H9 (cell line): ENCODE results near the gene KRTAP10-4. TPM values are rescaled to one million over a fixed set of nuclear protein-coding genes. Genes with fewer than 3 reads are reported as not detected.

ENCODE experiments used
- DNase-seq: peaks from one replicate; pipeline ENCODE4 v3.0.0-alpha.2; 2017
- H2AFZ ChIP-seq: one replicate; pipeline ENCODE4 v1.6.1; 2013; ENCODE audit warnings: mild to moderate bottlenecking, low read length, control low read depth, moderate library complexity
- H2AK5ac ChIP-seq: 2 replicates; pipeline ENCODE4 v1.6.1; 2013; ENCODE audit warnings: low read length, control low read depth, mixed read lengths; ENCODE audit not compliant: insufficient read length
- H2BK120ac ChIP-seq: one replicate; pipeline ENCODE4 v1.6.1; 2013; ENCODE audit warnings: low read depth, mild to moderate bottlenecking, low read length, control low read depth, inconsistent platforms; ENCODE audit not compliant: poor library complexity, severe bottlenecking
- H2BK12ac ChIP-seq: 2 replicates; pipeline ENCODE4 v1.6.1; 2013; ENCODE audit warnings: low read length, control low read depth, mixed read lengths, low read depth; ENCODE audit not compliant: insufficient read length
- H2BK15ac ChIP-seq: 2 replicates; pipeline ENCODE4 v1.6.1; 2013; ENCODE audit warnings: low read depth, low read length, control low read depth
- H2BK20ac ChIP-seq: one replicate; pipeline ENCODE4 v1.6.1; 2013; ENCODE audit warnings: low read depth, mild to moderate bottlenecking, low read length, control low read depth, inconsistent platforms; ENCODE audit not compliant: poor library complexity, severe bottlenecking
- H2BK5ac ChIP-seq: 2 replicates; pipeline ENCODE4 v1.6.1; 2013; ENCODE audit warnings: low read length, control low read depth, mixed read lengths; ENCODE audit not compliant: insufficient read length
- H3K14ac ChIP-seq: 2 replicates; pipeline ENCODE4 v1.6.1; 2013; ENCODE audit warnings: low read length, control low read depth; ENCODE audit not compliant: insufficient read depth
- H3K18ac ChIP-seq: 2 replicates; pipeline ENCODE4 v1.6.1; 2013; ENCODE audit warnings: low read depth, mild to moderate bottlenecking, mixed read lengths, low read length, control low read depth; ENCODE audit not compliant: insufficient read length
- H3K23ac ChIP-seq: 2 replicates; pipeline ENCODE4 v1.6.1; 2013; ENCODE audit warnings: low read length, control low read depth, mixed read lengths, low read depth; ENCODE audit not compliant: insufficient read length
- H3K23me2 ChIP-seq: 2 replicates; pipeline ENCODE4 v1.6.1; 2013; ENCODE audit warnings: low read depth, mild to moderate bottlenecking, mixed read lengths, low read length, control low read depth; ENCODE audit not compliant: insufficient read length, poor library complexity, severe bottlenecking
- H3K27ac ChIP-seq: 2 replicates; pipeline ENCODE4 v1.5.1; 2013; ENCODE audit warnings: low read length, control low read depth, mixed read lengths, low read depth; ENCODE audit not compliant: insufficient read length
- H3K27me3 ChIP-seq: 2 replicates; pipeline ENCODE4 v1.6.1; 2013; ENCODE audit warnings: low read length, control low read depth, inconsistent platforms; ENCODE audit not compliant: insufficient read depth
- H3K4ac ChIP-seq: 2 replicates; pipeline ENCODE4 v1.6.1; 2013; ENCODE audit warnings: low read depth, mild to moderate bottlenecking, control low read depth, inconsistent platforms, low read length, moderate library complexity
- H3K4me1 ChIP-seq: 2 replicates; pipeline ENCODE4 v1.6.1; 2013; ENCODE audit warnings: low read length, control low read depth, inconsistent platforms; ENCODE audit not compliant: insufficient read depth
- H3K4me2 ChIP-seq: 2 replicates; pipeline ENCODE4 v1.6.1; 2013; ENCODE audit warnings: low read length, control low read depth, mixed read lengths; ENCODE audit not compliant: insufficient read length, insufficient read depth
- H3K56ac ChIP-seq: 2 replicates; pipeline ENCODE4 v1.6.1; 2013; ENCODE audit warnings: low read depth, mild to moderate bottlenecking, mixed read lengths, low read length, control low read depth; ENCODE audit not compliant: insufficient read length
- H3K79me1 ChIP-seq: 2 replicates; pipeline ENCODE4 v1.6.1; 2013; ENCODE audit warnings: low read depth, mild to moderate bottlenecking, moderate library complexity, low read length, control low read depth, inconsistent platforms; ENCODE audit not compliant: insufficient read depth, poor library complexity, severe bottlenecking
- H3K79me2 ChIP-seq: 2 replicates; pipeline ENCODE4 v1.6.1; 2013; ENCODE audit warnings: low read length, control low read depth, inconsistent platforms; ENCODE audit not compliant: insufficient read depth
- H3K9ac ChIP-seq: 2 replicates; pipeline ENCODE4 v1.6.1; 2013; ENCODE audit warnings: low read length, control low read depth, mixed read lengths; ENCODE audit not compliant: insufficient read length; ENCODE audit errors: extremely low read depth
- H3K9me3 ChIP-seq: one replicate; pipeline ENCODE4 v1.6.1; 2013; ENCODE audit warnings: low read depth, low read length, inconsistent platforms; ENCODE audit not compliant: control insufficient read depth
- H3T11ph ChIP-seq: one replicate; pipeline ENCODE4 v1.6.1; 2013; ENCODE audit warnings: mild to moderate bottlenecking, low read length, control low read depth, inconsistent platforms
- H4K20me1 ChIP-seq: one replicate; pipeline ENCODE4 v1.6.1; 2013; ENCODE audit not compliant: control insufficient read depth, insufficient read length, insufficient read depth
- H4K5ac ChIP-seq: 2 replicates; pipeline ENCODE4 v1.6.1; 2013; ENCODE audit warnings: low read depth, mild to moderate bottlenecking, mixed read lengths, low read length, control low read depth; ENCODE audit not compliant: insufficient read length
- H4K8ac ChIP-seq: replicated peaks from 2 replicates; pipeline ENCODE4 v1.6.1; 2013; ENCODE audit warnings: low read length, control low read depth, mixed read lengths, low read depth; ENCODE audit not compliant: insufficient read length
- H4K91ac ChIP-seq: 2 replicates; pipeline ENCODE4 v1.6.1; 2013; ENCODE audit warnings: low read depth, mild to moderate bottlenecking, moderate library complexity, mixed read lengths, low read length, control low read depth; ENCODE audit not compliant: insufficient read length
- H3K27ac Mint-ChIP-seq, 3 experiments: 2 replicates in 2 of 3; 3 replicates in 1 of 3; pipeline ENCODE4 v1.8.0; 2020 to 2021; ENCODE audit warnings: mixed read lengths in 3 of 3, mild to moderate bottlenecking in 1 of 3, moderate library complexity in 1 of 3
- H3K27me3 Mint-ChIP-seq: 2 replicates; pipeline ENCODE4 v1.8.0; 2021; ENCODE audit warnings: low read depth, mild to moderate bottlenecking, moderate library complexity, mixed read lengths
- H3K36me3 Mint-ChIP-seq, 3 experiments: 2 replicates in 2 of 3; 3 replicates in 1 of 3; pipeline ENCODE4 v1.8.0; 2020 to 2021; ENCODE audit warnings: low read depth in 3 of 3, mixed read lengths in 3 of 3; ENCODE audit not compliant: insufficient read depth in 1 of 3
- H3K4me1 Mint-ChIP-seq, 2 experiments: 2 replicates each; pipeline ENCODE4 v1.8.0; 2020; ENCODE audit warnings: mixed read lengths in 2 of 2
- H3K4me3 Mint-ChIP-seq, 2 experiments: 2 replicates in 1 of 2; 3 replicates in 1 of 2; pipeline ENCODE4 v1.8.0; 2020 to 2021; ENCODE audit warnings: mild to moderate bottlenecking in 2 of 2, mixed read lengths in 2 of 2, moderate library complexity in 1 of 2
- H3K9me3 Mint-ChIP-seq, 2 experiments: 2 replicates in 1 of 2; 3 replicates in 1 of 2; pipeline ENCODE4 v1.8.0; 2020; ENCODE audit warnings: mild to moderate bottlenecking in 2 of 2, mixed read lengths in 2 of 2, moderate library complexity in 1 of 2
- CTCF ChIP-seq: fragments of 200-600 bp; sonication (generic); conservative IDR thresholded peaks from 3 replicates; pipeline ENCODE4 v1.8.0; 2021; ENCODE audit warnings: antibody characterized with exemption, mild to moderate bottlenecking
- WGBS: extraction: QIAGEN DNeasy Blood & Tissue Kit; methylation state at CpG from one replicate; pipeline ENCODE4 v1.1.7; 2013; ENCODE audit warnings: missing lambda C conversion rate, low lambda C conversion rate, mixed read lengths; ENCODE audit not compliant: insufficient read length; ENCODE audit errors: extremely low coverage; 5-methylcytosine and 5-hydroxymethylcytosine counted together
- total RNA-seq: library from RNA; stranded (reverse); gene quantifications from 2 replicates; pipeline ENCODE4 v1.2.1, GENCODE V29; 2021

The KRTAP10-4 gene
- total RNA-seq, 1 experiment from 2014 or later, result not detected

GRCh38 chr21:44568667-44569556 is 4.6 kb upstream of the KRTAP10-4 start:
- WGBS, result no CpG with 5 or more reads among the region's 27 CpGs
- DNase-seq, result no peak
- no peak overlapping the region for H3K18ac ChIP-seq

More at GRCh38 chr21:44568667-44569556, 4.6 kb upstream of the KRTAP10-4 start:
- Histone ChIP-seq H3K4me2 (no peak overlapping the region), H3K23ac (no peak overlapping the region), H4K20me1 (no peaks in the 10 kb centered on the region), H3K27me3 (no peaks in the 10 kb centered on the region), H3K56ac (no peak overlapping the region), H3K9me3 (no peaks in the 10 kb centered on the region), H3K79me2 (no peaks in the 10 kb centered on the region), H2BK5ac (no peak overlapping the region), H3K4me1 (no peaks in the 10 kb centered on the region), H2AK5ac (no peak overlapping the region), H3K23me2 (no peaks in the 10 kb centered on the region), H2BK15ac (no peak overlapping the region), H3K79me1 (no peaks in the 10 kb centered on the region), H2BK120ac (no peak overlapping the region), H4K8ac (no peak overlapping the region), H4K5ac (no peak overlapping the region), H3K14ac (no peak overlapping the region), H4K91ac (no peak overlapping the region), H3K27ac (no peak overlapping the region), H3K9ac (no peak overlapping the region), H2BK12ac (no peak overlapping the region), H2AFZ (no peak overlapping the region), H2BK20ac (no peak overlapping the region), H3K4ac (no peak overlapping the region), H3T11ph (no peak overlapping the region)
- no peaks in the 10 kb centered on the region; a peak in 1 of 4 replicates for H3K4me1 Mint-ChIP-seq
- TF ChIP-seq CTCF, result no peak
- H3K9me3 Mint-ChIP-seq, result peaks cover 19 to 20% of the 10 kb centered on the region in 2 experiments
- H3K27ac Mint-ChIP-seq, result peak overlapping the region in 1 of 3 experiments; percentile 77; a peak in 2 of 7 replicates
- H3K4me3 Mint-ChIP-seq, result no peak overlapping the region
- H3K36me3 Mint-ChIP-seq, result peaks cover 3 to 22% (median 3%) of the 10 kb centered on the region in 3 experiments; a peak in 5 of 7 replicates
- peaks cover 16% of the 10 kb centered on the region for H3K27me3 Mint-ChIP-seq
